ENCODE results near the gene IDUA. TPM values are rescaled to one million over a fixed set of nuclear protein-coding genes. Genes with fewer than 3 reads are reported as not detected.

IDUA gene
- total and polyA plus RNA-seq, 2 donors (not counting 1 experiment from before 2014, with no cell fraction given), result 57.0 to 67.4 TPM

GRCh38 chr4:978957-979701, 7.7 kb upstream of the IDUA start:
- peaks cover 0 to 14% (median 0%) of the 10 kb centered on the region in 3 donors for H3K9me3 ChIP-seq (ENCODE audit: control extremely low read depth in 1 of 3, control insufficient read depth in 2 of 3, insufficient read depth in 1 of 3, low read length in 2 of 3)
- no peak overlapping the region for H3K9ac ChIP-seq (ENCODE audit: low read length)
- 70% methylated on average over 12 of the region's 20 CpGs for WGBS (ENCODE audit: insufficient coverage)
- ATAC-seq (ENCODE audit: low read depth), result no peak
- H3K4me2 ChIP-seq (replicated peaks; ENCODE audit: low read depth, low read length, poor library complexity, severe bottlenecking), result no peak overlapping the region
- no peak overlapping the region for H3K4me3 ChIP-seq (ENCODE audit: control extremely low read depth in 1 of 5, extremely low read depth in 1 of 5, insufficient read depth in 1 of 5, low read depth in 2 of 5, low read length in 4 of 5)
- POLR2A ChIA-PET, result no interaction called here
- no peaks in the 10 kb centered on the region for H3K9me3 Mint-ChIP-seq (ENCODE audit: insufficient read depth)
- H3K4me1 ChIP-seq (ENCODE audit: control insufficient read depth in 2 of 2, insufficient read depth in 2 of 2, low read length in 2 of 2), result no peaks in the 10 kb centered on the region
- H3K79me2 ChIP-seq (ENCODE audit: control insufficient read depth, insufficient read depth, low read length), result peaks cover 6% of the 10 kb centered on the region
- no peak for DNase-seq
- no peaks in the 10 kb centered on the region for H3K27me3 ChIP-seq (replicated peaks in 1 of 4; ENCODE audit: control extremely low read depth in 1 of 4, control insufficient read depth in 3 of 4, insufficient read depth in 4 of 4, low read length in 3 of 4)
- H3K27ac Mint-ChIP-seq, result no peak overlapping the region
- no peak overlapping the region for H2AFZ ChIP-seq (ENCODE audit: insufficient read depth, low read depth, low read length, poor library complexity, severe bottlenecking)
- no peak for TF ChIP-seq CTCF (IDR thresholded peaks at IDR 0.05)
- TF ChIP-seq EZH2 (IDR thresholded peaks at IDR 0.05; ENCODE audit: borderline replicate concordance, insufficient read depth, low read depth, low read length, poor library complexity, severe bottlenecking), result no peak
- H3K27me3 Mint-ChIP-seq, result no peaks in the 10 kb centered on the region
- no peak overlapping the region for H3K4me3 Mint-ChIP-seq
- no peaks in the 10 kb centered on the region for H3K36me3 ChIP-seq (replicated peaks in 1 of 2; ENCODE audit: control extremely low read depth in 1 of 2, control insufficient read depth in 1 of 2, extremely low read depth in 1 of 2, insufficient read depth in 2 of 2, low read length in 1 of 2)
- no peaks in the 10 kb centered on the region for H3K4me1 Mint-ChIP-seq
- CTCF ChIA-PET, result no interaction called here
- H4K20me1 ChIP-seq (ENCODE audit: control insufficient read depth, insufficient read depth, low read length, poor library complexity, severe bottlenecking), result peaks cover 2% of the 10 kb centered on the region
- no peak overlapping the region for H3K27ac ChIP-seq (ENCODE audit: low read length in 2 of 2)
- intact Hi-C loops (cut with micrococcal nuclease), result no loop called here

GRCh38 chr4:982291-982690, 4.6 kb upstream of the IDUA start:
- CTCF ChIA-PET, result no interaction called here
- H4K20me1 ChIP-seq (ENCODE audit: control insufficient read depth, insufficient read depth, low read length, poor library complexity, severe bottlenecking), result peaks cover 2% of the 10 kb centered on the region
- no peaks in the 10 kb centered on the region for H3K27me3 Mint-ChIP-seq

More at GRCh38 chr4:982291-982690, 4.6 kb upstream of the IDUA start:
- H3K36me3 ChIP-seq (replicated peaks in 1 of 2; ENCODE audit: control extremely low read depth in 1 of 2, control insufficient read depth in 1 of 2, extremely low read depth in 1 of 2, insufficient read depth in 2 of 2, low read length in 1 of 2), result no peaks in the 10 kb centered on the region
- intact Hi-C loops (cut with micrococcal nuclease), result loop anchor here (10.0 kb wide), 1 partner anchor 737 kb away; no protein-coding TSS in a partner anchor
- WGBS (ENCODE audit: insufficient coverage), result 92% methylated on average over 17 of the region's 17 CpGs
- H3K9ac ChIP-seq (ENCODE audit: low read length), result no peak overlapping the region
- no peaks in the 10 kb centered on the region for H3K9me3 ChIP-seq (ENCODE audit: control extremely low read depth in 1 of 3, control insufficient read depth in 2 of 3, insufficient read depth in 1 of 3, low read length in 2 of 3)
- Mint-ChIP-seq H3K4me1 (peaks cover 17% of the 10 kb centered on the region), H3K4me3 (no peak overlapping the region), H3K27ac (no peak overlapping the region), H3K9me3 (ENCODE audit: insufficient read depth) (no peaks in the 10 kb centered on the region)
- DNase-seq (no peak), ATAC-seq (ENCODE audit: low read depth) (no peak)
- POLR2A ChIA-PET, result no interaction called here
- H3K4me2 ChIP-seq (replicated peaks; ENCODE audit: low read depth, low read length, poor library complexity, severe bottlenecking), result no peak overlapping the region
- TF ChIP-seq EZH2 (IDR thresholded peaks at IDR 0.05; ENCODE audit: borderline replicate concordance, insufficient read depth, low read depth, low read length, poor library complexity, severe bottlenecking) (no peak), CTCF (IDR thresholded peaks at IDR 0.05) (no peak)
- no peaks in the 10 kb centered on the region for H3K27me3 ChIP-seq (replicated peaks in 1 of 4; ENCODE audit: control extremely low read depth in 1 of 4, control insufficient read depth in 3 of 4, insufficient read depth in 4 of 4, low read length in 3 of 4)
- no peak overlapping the region for H3K27ac ChIP-seq (ENCODE audit: low read length in 2 of 2)
- H3K4me3 ChIP-seq (ENCODE audit: control extremely low read depth in 1 of 5, extremely low read depth in 1 of 5, insufficient read depth in 1 of 5, low read depth in 2 of 5, low read length in 4 of 5), result no peak overlapping the region
- peaks cover 12% of the 10 kb centered on the region for H3K79me2 ChIP-seq (ENCODE audit: control insufficient read depth, insufficient read depth, low read length)
- peaks cover 18 to 19% of the 10 kb centered on the region in 2 donors for H3K4me1 ChIP-seq (ENCODE audit: control insufficient read depth in 2 of 2, insufficient read depth in 2 of 2, low read length in 2 of 2)
- H2AFZ ChIP-seq (ENCODE audit: insufficient read depth, low read depth, low read length, poor library complexity, severe bottlenecking), result no peak overlapping the region

All from B cell (primary cell).